ENCODE data around the gene IGF2R.

Gene IGF2R

GRCh38 chr6:160042014-160042773 lies 73.3 kb downstream of the IGF2R start:
- Histone ChIP-seq H3K4me2 (ENCODE audit: low read length) (no peak overlapping the region), H3F3A (ENCODE audit: control insufficient read depth, insufficient read depth) (no peaks in the 10 kb centered on the region), H3K36me3 (ENCODE audit: control insufficient read depth, low read length) (peaks cover 58% of the 10 kb centered on the region), H4K20me1 (ENCODE audit: control insufficient read depth, insufficient read depth, low read depth, low read length) (no peaks in the 10 kb centered on the region), H3K27me3 (ENCODE audit: control insufficient read depth, low read length) (no peaks in the 10 kb centered on the region), H3K27ac (ENCODE audit: low read depth, low read length) (no peak overlapping the region), H3K4me1 (ENCODE audit: control insufficient read depth, low read length) (no peaks in the 10 kb centered on the region), H3K79me2 (ENCODE audit: control insufficient read depth, low read length) (no peaks in the 10 kb centered on the region), H3K4me3 (ENCODE audit: low read length) (no peak overlapping the region), H3K9me3 (ENCODE audit: control insufficient read depth, insufficient read depth, low read length) (no peaks in the 10 kb centered on the region), H3K9me2 (replicated peaks; ENCODE audit: control insufficient read depth, low read length) (no peaks in the 10 kb centered on the region)
- no peak for TF ChIP-seq EZH2phosphoT487 (IDR thresholded peaks at IDR 0.05; ENCODE audit: borderline replicate concordance, low read length)
- TF ChIP-seq CTCF (IDR thresholded peaks at IDR 0.05; ENCODE audit: low read depth, low read length, poor library complexity, severe bottlenecking) = no peak

GRCh38 chr6:160042788-160043301 lies 74.0 kb downstream of the IGF2R start:
- Histone ChIP-seq H3K4me1 (ENCODE audit: control insufficient read depth, low read length) (no peaks in the 10 kb centered on the region), H3F3A (ENCODE audit: control insufficient read depth, insufficient read depth) (no peaks in the 10 kb centered on the region), H3K27me3 (ENCODE audit: control insufficient read depth, low read length) (no peaks in the 10 kb centered on the region), H3K9me3 (ENCODE audit: control insufficient read depth, insufficient read depth, low read length) (no peaks in the 10 kb centered on the region), H4K20me1 (ENCODE audit: control insufficient read depth, insufficient read depth, low read depth, low read length) (no peaks in the 10 kb centered on the region), H3K4me3 (ENCODE audit: low read length) (no peak overlapping the region), H3K4me2 (ENCODE audit: low read length) (no peak overlapping the region), H3K36me3 (ENCODE audit: control insufficient read depth, low read length) (peaks cover 64% of the 10 kb centered on the region), H3K9me2 (replicated peaks; ENCODE audit: control insufficient read depth, low read length) (no peaks in the 10 kb centered on the region), H3K79me2 (ENCODE audit: control insufficient read depth, low read length) (no peaks in the 10 kb centered on the region), H3K27ac (ENCODE audit: low read depth, low read length) (no peak overlapping the region)
- TF ChIP-seq CTCF (IDR thresholded peaks at IDR 0.05; ENCODE audit: low read depth, low read length, poor library complexity, severe bottlenecking) (no peak), EZH2phosphoT487 (IDR thresholded peaks at IDR 0.05; ENCODE audit: borderline replicate concordance, low read length) (no peak)

GRCh38 chr6:160043784-160044183 lies 74.9 kb downstream of the IGF2R start:
- H3K4me3 ChIP-seq (ENCODE audit: low read length) = no peak overlapping the region
- H3K4me2 ChIP-seq (ENCODE audit: low read length) = no peak overlapping the region
- no peaks in the 10 kb centered on the region for H3F3A ChIP-seq (ENCODE audit: control insufficient read depth, insufficient read depth)
- H3K79me2 ChIP-seq (ENCODE audit: control insufficient read depth, low read length) = no peaks in the 10 kb centered on the region
- no peaks in the 10 kb centered on the region for H3K9me2 ChIP-seq (replicated peaks; ENCODE audit: control insufficient read depth, low read length)
- no peak for TF ChIP-seq EZH2phosphoT487 (IDR thresholded peaks at IDR 0.05; ENCODE audit: borderline replicate concordance, low read length)
- no peak for TF ChIP-seq CTCF (IDR thresholded peaks at IDR 0.05; ENCODE audit: low read depth, low read length, poor library complexity, severe bottlenecking)
- H4K20me1 ChIP-seq (ENCODE audit: control insufficient read depth, insufficient read depth, low read depth, low read length) = no peaks in the 10 kb centered on the region
- H3K27ac ChIP-seq (ENCODE audit: low read depth, low read length) = no peak overlapping the region
- peaks cover 74% of the 10 kb centered on the region for H3K36me3 ChIP-seq (ENCODE audit: control insufficient read depth, low read length)
- H3K9me3 ChIP-seq (ENCODE audit: control insufficient read depth, insufficient read depth, low read length) = no peaks in the 10 kb centered on the region
- H3K4me1 ChIP-seq (ENCODE audit: control insufficient read depth, low read length) = no peaks in the 10 kb centered on the region
- no peaks in the 10 kb centered on the region for H3K27me3 ChIP-seq (ENCODE audit: control insufficient read depth, low read length)
